Measurements from ENCODE around the gene EP400. TPM values are rescaled to one million over a fixed set of nuclear protein-coding genes. Genes with fewer than 3 reads are reported as not detected.

The EP400 gene
- total and polyA plus RNA-seq, 2 donors (not counting 1 experiment from before 2014, with no cell fraction given), result 3.4 to 12.4 TPM

DNA sequence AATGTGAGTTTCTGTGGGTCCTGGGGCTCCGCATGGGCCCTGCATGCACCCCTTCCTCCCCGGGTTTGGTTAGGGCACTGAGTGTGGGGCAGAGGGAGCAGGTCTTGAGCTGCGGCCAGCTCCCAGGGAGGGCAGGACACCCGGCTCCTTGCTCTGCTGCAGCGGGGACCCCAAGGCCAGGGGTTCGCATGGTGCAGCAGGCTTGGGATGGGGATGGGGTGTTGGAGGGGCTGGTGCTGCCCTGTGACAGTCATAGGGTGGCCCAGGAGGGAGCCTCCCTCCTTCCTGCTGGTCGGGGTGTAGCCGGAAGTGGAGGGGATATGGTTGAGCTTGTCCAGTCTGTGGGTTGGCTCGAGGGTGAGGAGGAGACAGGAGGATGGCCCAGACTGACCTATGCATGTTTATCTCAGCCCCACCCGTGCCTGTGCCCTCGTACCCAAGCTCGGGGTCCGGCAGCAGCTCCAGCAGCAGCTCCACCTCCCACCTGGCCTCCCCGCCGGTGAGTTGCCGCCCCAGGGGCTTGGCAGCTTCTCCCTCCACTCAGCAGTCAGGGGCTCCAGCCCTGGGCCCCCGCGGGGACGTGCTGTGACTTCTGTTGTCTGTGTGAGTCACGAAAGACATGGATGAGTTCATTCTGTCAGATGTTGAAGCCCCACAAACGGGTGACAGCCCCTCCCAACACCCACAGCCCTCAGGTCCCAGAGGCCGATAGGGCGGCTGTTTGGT lies 39.3 kb upstream of the EP400 start:
- TF ChIP-seq EZH2 (IDR thresholded peaks at IDR 0.05; ENCODE audit: low read length, missing control alignments), result no peak
- TF ChIP-seq, protein P1, sequence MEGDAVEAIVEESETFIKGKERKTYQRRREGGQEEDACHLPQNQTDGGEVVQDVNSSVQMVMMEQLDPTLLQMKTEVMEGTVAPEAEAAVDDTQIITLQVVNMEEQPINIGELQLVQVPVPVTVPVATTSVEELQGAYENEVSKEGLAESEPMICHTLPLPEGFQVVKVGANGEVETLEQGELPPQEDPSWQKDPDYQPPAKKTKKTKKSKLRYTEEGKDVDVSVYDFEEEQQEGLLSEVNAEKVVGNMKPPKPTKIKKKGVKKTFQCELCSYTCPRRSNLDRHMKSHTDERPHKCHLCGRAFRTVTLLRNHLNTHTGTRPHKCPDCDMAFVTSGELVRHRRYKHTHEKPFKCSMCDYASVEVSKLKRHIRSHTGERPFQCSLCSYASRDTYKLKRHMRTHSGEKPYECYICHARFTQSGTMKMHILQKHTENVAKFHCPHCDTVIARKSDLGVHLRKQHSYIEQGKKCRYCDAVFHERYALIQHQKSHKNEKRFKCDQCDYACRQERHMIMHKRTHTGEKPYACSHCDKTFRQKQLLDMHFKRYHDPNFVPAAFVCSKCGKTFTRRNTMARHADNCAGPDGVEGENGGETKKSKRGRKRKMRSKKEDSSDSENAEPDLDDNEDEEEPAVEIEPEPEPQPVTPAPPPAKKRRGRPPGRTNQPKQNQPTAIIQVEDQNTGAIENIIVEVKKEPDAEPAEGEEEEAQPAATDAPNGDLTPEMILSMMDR (conservative IDR thresholded peaks at IDR 0.05 in 1 of 2, IDR thresholded peaks at IDR 0.05 in 1 of 2; ENCODE audit: low read depth in 1 of 2, low read length in 2 of 2), result no peak
- Histone ChIP-seq H4K20me1 (ENCODE audit: control insufficient read depth, extremely low read depth, insufficient read depth, low read length) (no peaks in the 10 kb centered on the region), H3K4me1 (ENCODE audit: control insufficient read depth, extremely low read depth, insufficient read depth, low read length) (peaks cover 6% of the 10 kb centered on the region), H2AFZ (ENCODE audit: low read length) (no peak overlapping the region), H3K36me3 (ENCODE audit: control insufficient read depth, insufficient read depth, low read length) (peaks cover 10% of the 10 kb centered on the region), H3K4me2 (ENCODE audit: extremely low read depth, insufficient read depth, low read length) (no peak overlapping the region), H3K9me3 (ENCODE audit: control insufficient read depth, insufficient read depth, low read depth, low read length) (no peaks in the 10 kb centered on the region), H3K27me3 (ENCODE audit: control insufficient read depth, insufficient read depth, low read length) (no peaks in the 10 kb centered on the region), H3K4me3 (replicated peaks in 1 of 4; ENCODE audit: control extremely low read depth in 1 of 4, insufficient read depth in 1 of 4, low read depth in 3 of 4, low read length in 4 of 4) (no peak overlapping the region), H3K27ac (ENCODE audit: insufficient read depth, low read length) (no peak overlapping the region), H3K9ac (ENCODE audit: insufficient read depth, low read length) (no peak overlapping the region), H3K79me2 (ENCODE audit: control insufficient read depth, insufficient read depth, low read length) (no peaks in the 10 kb centered on the region)
- DNase-seq (ENCODE audit: low read depth in 2 of 2), result no peak

DNA sequence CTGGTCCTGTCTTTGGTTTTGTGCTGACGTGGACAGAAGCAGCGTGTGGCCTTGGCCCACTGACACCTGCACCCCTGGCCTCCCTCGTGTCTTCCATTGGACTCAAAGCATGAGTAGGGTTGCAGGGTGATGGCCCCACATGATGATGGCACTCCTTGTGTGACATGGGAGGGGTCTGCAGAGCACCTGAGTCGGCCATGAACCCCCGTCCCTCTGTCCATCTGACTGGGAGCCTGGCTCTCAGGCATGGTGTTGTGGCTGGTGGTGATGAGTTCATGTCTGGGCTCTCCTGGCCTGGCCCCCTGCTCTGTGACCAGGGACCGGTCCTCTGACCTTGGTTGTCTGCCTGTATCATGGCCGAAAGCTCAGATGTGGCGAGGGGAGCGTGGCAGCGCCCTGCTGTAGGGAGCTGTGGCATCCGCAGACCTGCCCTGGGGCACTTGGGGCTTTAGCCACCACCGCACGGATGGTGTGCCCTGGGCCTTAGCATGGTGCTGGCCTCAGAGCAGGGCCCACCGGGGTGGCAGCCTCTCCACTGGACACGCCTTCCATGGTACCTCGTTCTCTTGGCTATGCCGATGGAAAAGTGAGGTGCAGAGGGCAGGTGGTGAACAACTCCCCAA lies 38.6 kb upstream of the EP400 start:
- no peaks in the 10 kb centered on the region for H3K79me2 ChIP-seq (ENCODE audit: control insufficient read depth, insufficient read depth, low read length)
- DNase-seq (ENCODE audit: low read depth in 2 of 2), result no peak
- H2AFZ ChIP-seq (ENCODE audit: low read length), result no peak overlapping the region
- TF ChIP-seq, protein P1 (conservative IDR thresholded peaks at IDR 0.05 in 1 of 2, IDR thresholded peaks at IDR 0.05 in 1 of 2; ENCODE audit: low read depth in 1 of 2, low read length in 2 of 2), result no peak
- TF ChIP-seq EZH2 (IDR thresholded peaks at IDR 0.05; ENCODE audit: low read length, missing control alignments), result no peak
- peaks cover 6% of the 10 kb centered on the region for H3K4me1 ChIP-seq (ENCODE audit: control insufficient read depth, extremely low read depth, insufficient read depth, low read length)
- H3K9me3 ChIP-seq (ENCODE audit: control insufficient read depth, insufficient read depth, low read depth, low read length), result no peaks in the 10 kb centered on the region
- H3K4me3 ChIP-seq (replicated peaks in 1 of 4; ENCODE audit: control extremely low read depth in 1 of 4, insufficient read depth in 1 of 4, low read depth in 3 of 4, low read length in 4 of 4), result no peak overlapping the region
- no peak overlapping the region for H3K27ac ChIP-seq (ENCODE audit: insufficient read depth, low read length)
- H3K9ac ChIP-seq (ENCODE audit: insufficient read depth, low read length), result no peak overlapping the region
- no peaks in the 10 kb centered on the region for H4K20me1 ChIP-seq (ENCODE audit: control insufficient read depth, extremely low read depth, insufficient read depth, low read length)
- H3K4me2 ChIP-seq (ENCODE audit: extremely low read depth, insufficient read depth, low read length), result no peak overlapping the region
- H3K36me3 ChIP-seq (ENCODE audit: control insufficient read depth, insufficient read depth, low read length), result peaks cover 13% of the 10 kb centered on the region
- H3K27me3 ChIP-seq (ENCODE audit: control insufficient read depth, insufficient read depth, low read length), result no peaks in the 10 kb centered on the region

DNA sequence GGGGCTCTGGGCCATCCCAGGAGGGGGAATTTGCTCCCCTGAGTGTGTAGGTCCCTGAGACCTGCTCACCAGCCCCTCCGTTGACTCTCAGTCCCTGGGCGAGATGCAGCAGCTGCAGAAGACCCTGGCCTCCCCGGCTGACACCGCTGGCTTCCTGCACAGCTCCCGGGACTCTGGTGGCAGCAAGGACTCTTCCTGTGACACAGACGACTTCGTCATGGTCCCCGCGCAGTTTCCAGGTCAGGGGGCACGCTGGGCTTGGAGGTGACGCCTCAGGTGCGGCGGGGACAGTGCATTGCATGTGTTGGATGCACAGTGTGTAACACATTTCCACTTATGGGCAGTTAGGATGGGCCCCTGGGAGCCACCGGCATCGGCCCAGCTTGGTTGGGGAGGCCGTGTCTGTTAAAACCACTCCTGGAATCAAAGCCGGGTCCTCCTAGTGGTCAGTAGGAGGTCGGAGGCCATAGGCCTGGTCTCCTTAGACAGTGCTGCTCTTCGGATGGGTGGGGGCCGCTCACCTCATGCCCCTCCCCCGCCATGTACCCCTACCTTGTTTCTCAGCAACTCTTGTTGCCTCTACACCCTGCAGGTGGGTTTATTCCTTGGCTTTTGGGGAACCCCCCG lies 37.8 kb upstream of the EP400 start:
- Histone ChIP-seq H3K4me3 (replicated peaks in 1 of 4; ENCODE audit: control extremely low read depth in 1 of 4, insufficient read depth in 1 of 4, low read depth in 3 of 4, low read length in 4 of 4) (no peak overlapping the region), H3K4me2 (ENCODE audit: extremely low read depth, insufficient read depth, low read length) (no peak overlapping the region), H3K27ac (ENCODE audit: insufficient read depth, low read length) (no peak overlapping the region), H3K4me1 (ENCODE audit: control insufficient read depth, extremely low read depth, insufficient read depth, low read length) (peaks cover 6% of the 10 kb centered on the region), H2AFZ (ENCODE audit: low read length) (no peak overlapping the region), H3K9ac (ENCODE audit: insufficient read depth, low read length) (no peak overlapping the region), H3K36me3 (ENCODE audit: control insufficient read depth, insufficient read depth, low read length) (peaks cover 15% of the 10 kb centered on the region), H3K9me3 (ENCODE audit: control insufficient read depth, insufficient read depth, low read depth, low read length) (no peaks in the 10 kb centered on the region), H3K27me3 (ENCODE audit: control insufficient read depth, insufficient read depth, low read length) (no peaks in the 10 kb centered on the region), H4K20me1 (ENCODE audit: control insufficient read depth, extremely low read depth, insufficient read depth, low read length) (no peaks in the 10 kb centered on the region), H3K79me2 (ENCODE audit: control insufficient read depth, insufficient read depth, low read length) (no peaks in the 10 kb centered on the region)
- TF ChIP-seq, protein P1 (conservative IDR thresholded peaks at IDR 0.05 in 1 of 2, IDR thresholded peaks at IDR 0.05 in 1 of 2; ENCODE audit: low read depth in 1 of 2, low read length in 2 of 2), result no peak
- no peak for DNase-seq (ENCODE audit: low read depth in 2 of 2)
